ENCODE data around the gene PACS2.
"Not testable (repeated sequence)": the region's sequence is repeated elsewhere in the genome, so short reads cannot be mapped to it uniquely, and the experiment has no call there.

Gene PACS2

GRCh38 chr14:105290621-105291346, 23.8 kb upstream of the PACS2 start:
- DNase-seq (ENCODE audit: low spot score), result no peak
- Histone ChIP-seq H3K27ac (no peak overlapping the region), H3K4me3 (no peak overlapping the region)
- TF ChIP-seq CTCF (IDR thresholded peaks at IDR 0.05), result no peak

GRCh38 chr14:105292826-105293711, 21.5 kb upstream of the PACS2 start:
- DNase-seq (ENCODE audit: low spot score), result no peak
- no peak overlapping the region for H3K27ac ChIP-seq
- H3K4me3 ChIP-seq, result no peak overlapping the region
- no peak for TF ChIP-seq CTCF (IDR thresholded peaks at IDR 0.05)

- no peak overlapping the region for H3K4me3 ChIP-seq
- no peak for TF ChIP-seq CTCF (IDR thresholded peaks at IDR 0.05)
- no peak for DNase-seq (ENCODE audit: low spot score)
- H3K27ac ChIP-seq, result no peak overlapping the region
These were observed 20.4 kb upstream of the PACS2 start for GRCh38 chr14:105294142-105294597.

- not testable (repeated sequence) for H3K4me3 ChIP-seq; H3K27ac ChIP-seq; DNase-seq (ENCODE audit: low spot score)
These were observed 17.2 kb upstream of the PACS2 start for GRCh38 chr14:105297311-105297710.

- DNase-seq (ENCODE audit: low spot score), result no peak
- no peak for TF ChIP-seq CTCF (IDR thresholded peaks at IDR 0.05)
- Histone ChIP-seq H3K4me3 (peak overlapping the region; percentile 83), H3K27ac (peak overlapping the region; percentile 85 to 100)
These were observed 14.7 kb upstream of the PACS2 start for GRCh38 chr14:105299654-105300541.

GRCh38 chr14:105300542-105301102, 13.9 kb upstream of the PACS2 start, which contains the start of gene BRF1:
Gene BRF1 (minus strand): TSS chr14:105301001. CDS start chr14:105300629, 372 bp downstream.
- TF ChIP-seq CTCF (IDR thresholded peaks at IDR 0.05), result no peak
- peak; percentile 96 for DNase-seq (ENCODE audit: low spot score)
- Histone ChIP-seq H3K27ac (peak within 1 kb of the TSS; percentile 85 to 100), H3K4me3 (peak within 1 kb of the TSS; percentile 83)
